Measurements from ENCODE around the gene FGF22.

Gene FGF22

DNA sequence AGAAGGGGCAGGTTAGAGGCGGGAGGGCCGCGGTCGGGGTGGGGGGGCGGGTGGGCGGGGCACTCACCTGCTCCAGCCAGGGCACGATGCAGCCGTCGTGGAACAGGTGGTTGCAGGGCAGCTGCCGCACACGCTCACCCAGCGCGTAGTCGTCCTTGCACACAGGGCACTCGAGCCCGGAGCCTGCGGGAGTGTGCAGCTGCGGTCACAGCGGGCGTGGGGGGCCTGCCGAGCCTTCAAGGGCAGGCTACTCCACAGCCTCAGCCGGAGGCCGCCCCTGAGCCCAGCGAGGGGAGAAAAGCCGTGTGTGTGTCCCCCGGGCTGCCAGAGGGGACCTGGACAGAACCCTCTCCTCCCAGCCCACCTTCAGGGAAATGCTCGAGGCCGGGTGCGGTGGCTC, 8.6 kb downstream of the FGF22 start:
- no peak for TF ChIP-seq RAD21 (IDR thresholded peaks at IDR 0.05; ENCODE audit: low read depth)
- TF ChIP-seq EP300 (IDR thresholded peaks at IDR 0.05; ENCODE audit: borderline replicate concordance) = no peak
- no peak for TF ChIP-seq FOXM1 (IDR thresholded peaks at IDR 0.05; ENCODE audit: borderline replicate concordance, low read depth)
- TF ChIP-seq CREB1 (IDR thresholded peaks at IDR 0.05; ENCODE audit: low read depth) = no peak
- TF ChIP-seq EGR1 (IDR thresholded peaks at IDR 0.05) = no peak
- TF ChIP-seq, protein P1, sequence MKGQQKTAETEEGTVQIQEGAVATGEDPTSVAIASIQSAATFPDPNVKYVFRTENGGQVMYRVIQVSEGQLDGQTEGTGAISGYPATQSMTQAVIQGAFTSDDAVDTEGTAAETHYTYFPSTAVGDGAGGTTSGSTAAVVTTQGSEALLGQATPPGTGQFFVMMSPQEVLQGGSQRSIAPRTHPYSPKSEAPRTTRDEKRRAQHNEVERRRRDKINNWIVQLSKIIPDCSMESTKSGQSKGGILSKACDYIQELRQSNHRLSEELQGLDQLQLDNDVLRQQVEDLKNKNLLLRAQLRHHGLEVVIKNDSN (IDR thresholded peaks at IDR 0.05) = no peak
- no peak for TF ChIP-seq REST (IDR thresholded peaks at IDR 0.05; ENCODE audit: low read depth)
- TF ChIP-seq CEBPB (IDR thresholded peaks at IDR 0.05) = no peak
- no peak for TF ChIP-seq YY1 (IDR thresholded peaks at IDR 0.05; ENCODE audit: low read depth)
- TF ChIP-seq TEAD4 (IDR thresholded peaks at IDR 0.05) = no peak

- TF ChIP-seq RAD21 (IDR thresholded peaks at IDR 0.05; ENCODE audit: low read depth) = no peak
- TF ChIP-seq, protein P1 (IDR thresholded peaks at IDR 0.05) = no peak
- no peak for TF ChIP-seq YY1 (IDR thresholded peaks at IDR 0.05; ENCODE audit: low read depth)
Observed at GRCh38 chr19:648904-649801, 9.5 kb downstream of the FGF22 start.

DNA sequence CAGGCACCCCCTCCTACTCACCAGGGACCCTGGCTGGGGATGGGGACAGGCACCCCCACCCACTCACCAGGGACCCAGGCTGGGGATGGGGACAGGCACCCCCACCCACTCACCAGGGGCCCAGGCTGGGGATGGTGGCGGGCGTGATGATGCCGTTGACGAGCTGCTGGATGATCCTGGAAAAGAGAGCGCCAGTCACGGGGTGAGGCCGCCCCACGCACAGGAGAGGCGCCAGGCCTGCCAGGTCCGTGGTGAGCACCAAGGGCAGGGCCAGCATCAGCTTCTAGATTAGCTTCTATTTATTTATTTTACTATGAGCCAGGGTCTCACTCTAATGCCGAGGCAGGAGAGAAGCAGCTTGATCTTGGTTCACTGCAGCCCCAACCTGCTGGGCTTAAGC, 10.4 kb downstream of the FGF22 start:
- no peak for TF ChIP-seq EGR1 (IDR thresholded peaks at IDR 0.05)
- no peak for TF ChIP-seq RAD21 (IDR thresholded peaks at IDR 0.05; ENCODE audit: low read depth)
- TF ChIP-seq EP300 (IDR thresholded peaks at IDR 0.05; ENCODE audit: borderline replicate concordance) = no peak
- no peak for TF ChIP-seq TEAD4 (IDR thresholded peaks at IDR 0.05)
- no peak for TF ChIP-seq ZBTB7A (IDR thresholded peaks at IDR 0.05; ENCODE audit: low read depth)
- no peak for TF ChIP-seq FOXM1 (IDR thresholded peaks at IDR 0.05; ENCODE audit: borderline replicate concordance, low read depth)
- TF ChIP-seq NFIC (IDR thresholded peaks at IDR 0.05) = no peak
- TF ChIP-seq REST (IDR thresholded peaks at IDR 0.05; ENCODE audit: low read depth) = no peak
- TF ChIP-seq CREB1 (IDR thresholded peaks at IDR 0.05; ENCODE audit: low read depth) = no peak
- TF ChIP-seq MAX (IDR thresholded peaks at IDR 0.05) = no peak
- TF ChIP-seq CEBPB (IDR thresholded peaks at IDR 0.05) = no peak
- TF ChIP-seq TAF1 (IDR thresholded peaks at IDR 0.05; ENCODE audit: low read depth) = no peak

DNA sequence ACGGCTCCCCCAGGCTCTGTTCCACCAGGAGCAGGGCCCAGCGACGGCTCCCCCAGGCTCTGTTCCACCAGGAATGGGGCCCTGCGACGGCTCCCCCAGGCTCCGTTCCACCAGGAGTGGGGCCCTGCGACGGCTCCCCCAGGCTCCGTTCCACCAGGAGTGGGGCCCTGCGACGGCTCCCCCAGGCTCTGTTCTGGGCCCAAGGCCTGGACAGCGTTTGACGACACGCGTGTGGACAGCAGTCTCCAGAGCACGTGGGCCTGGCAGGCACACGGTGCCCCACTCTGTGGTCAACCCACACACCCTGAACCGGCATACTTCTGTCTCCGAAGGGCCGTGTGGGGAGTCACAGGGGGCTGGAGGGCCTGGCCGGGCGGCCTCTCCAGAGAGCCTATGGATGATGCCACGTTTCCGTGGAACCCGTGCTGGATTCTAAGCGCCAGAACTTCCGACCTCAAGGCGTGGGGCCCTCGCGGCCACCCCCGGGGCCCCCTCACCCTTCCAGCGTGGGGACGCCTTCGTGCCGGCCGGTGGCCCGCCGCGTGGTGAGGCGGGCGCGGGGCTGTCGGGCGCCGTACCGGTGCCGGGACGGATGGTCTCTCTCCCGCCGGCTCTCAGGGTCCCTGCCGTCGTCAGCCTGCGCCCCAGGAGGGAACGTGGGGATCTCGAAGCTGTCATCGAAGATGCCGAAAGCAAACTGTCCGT, 11.6 kb downstream of the FGF22 start:
- TF ChIP-seq MAX (IDR thresholded peaks at IDR 0.05) (no peak), TAF1 (IDR thresholded peaks at IDR 0.05; ENCODE audit: low read depth) (no peak), FOXM1 (IDR thresholded peaks at IDR 0.05; ENCODE audit: borderline replicate concordance, low read depth) (no peak), CREB1 (IDR thresholded peaks at IDR 0.05; ENCODE audit: low read depth) (no peak), REST (IDR thresholded peaks at IDR 0.05; ENCODE audit: low read depth) (no peak), TEAD4 (IDR thresholded peaks at IDR 0.05) (no peak), RAD21 (IDR thresholded peaks at IDR 0.05; ENCODE audit: low read depth) (no peak), EP300 (IDR thresholded peaks at IDR 0.05; ENCODE audit: borderline replicate concordance) (no peak), NFIC (IDR thresholded peaks at IDR 0.05) (no peak), YY1 (IDR thresholded peaks at IDR 0.05; ENCODE audit: low read depth) (no peak), EGR1 (IDR thresholded peaks at IDR 0.05) (no peak), TCF12 (IDR thresholded peaks at IDR 0.05; ENCODE audit: low read depth) (no peak), CEBPB (IDR thresholded peaks at IDR 0.05) (no peak), ZBTB7A (IDR thresholded peaks at IDR 0.05; ENCODE audit: low read depth) (no peak)
